Fibroblast of lung (primary cell): Measurements from ENCODE around the gene CCL13.

Experiments used
- EZH2 ChIP-seq: IDR thresholded peaks from 2 replicates; pipeline ENCODE4 v1.5.1; 2012; ENCODE audit warnings: low read length, control low read depth, mild to moderate bottlenecking; ENCODE audit errors: missing control alignments
- TF ChIP-seq, protein P1 (sequence below), 2 donors: IDR thresholded peaks in 1 of 2; conservative IDR thresholded peaks in 1 of 2; 1 replicate in 1 of 2; 2 replicates in 1 of 2; pipeline ENCODE4 v1.5.1; 2011 to 2012; ENCODE audit warnings: low read length in 2 of 2, control low read depth in 1 of 2, inconsistent platforms in 1 of 2, low read depth in 1 of 2, mild to moderate bottlenecking in 1 of 2

DNA sequence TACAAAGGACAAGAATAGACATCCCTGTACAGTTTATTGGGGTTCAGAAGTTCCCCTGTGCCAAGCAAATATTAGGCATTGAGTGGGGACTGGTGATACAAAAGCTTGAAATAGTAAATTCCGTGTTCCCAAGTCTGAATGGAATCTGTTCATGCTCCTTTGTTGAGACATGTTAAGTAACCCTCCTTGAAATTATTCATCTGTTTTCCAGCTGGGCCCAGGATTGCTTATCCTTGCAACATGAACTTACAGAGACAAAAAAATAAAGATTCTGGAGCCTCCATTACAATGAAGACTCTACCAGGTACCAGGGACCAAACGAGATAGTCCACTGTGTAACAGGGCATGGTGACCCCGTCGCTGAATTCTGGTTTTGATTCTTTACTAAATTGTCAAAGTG is 43.1 kb upstream of the CCL13 start:
- TF ChIP-seq, protein P1, sequence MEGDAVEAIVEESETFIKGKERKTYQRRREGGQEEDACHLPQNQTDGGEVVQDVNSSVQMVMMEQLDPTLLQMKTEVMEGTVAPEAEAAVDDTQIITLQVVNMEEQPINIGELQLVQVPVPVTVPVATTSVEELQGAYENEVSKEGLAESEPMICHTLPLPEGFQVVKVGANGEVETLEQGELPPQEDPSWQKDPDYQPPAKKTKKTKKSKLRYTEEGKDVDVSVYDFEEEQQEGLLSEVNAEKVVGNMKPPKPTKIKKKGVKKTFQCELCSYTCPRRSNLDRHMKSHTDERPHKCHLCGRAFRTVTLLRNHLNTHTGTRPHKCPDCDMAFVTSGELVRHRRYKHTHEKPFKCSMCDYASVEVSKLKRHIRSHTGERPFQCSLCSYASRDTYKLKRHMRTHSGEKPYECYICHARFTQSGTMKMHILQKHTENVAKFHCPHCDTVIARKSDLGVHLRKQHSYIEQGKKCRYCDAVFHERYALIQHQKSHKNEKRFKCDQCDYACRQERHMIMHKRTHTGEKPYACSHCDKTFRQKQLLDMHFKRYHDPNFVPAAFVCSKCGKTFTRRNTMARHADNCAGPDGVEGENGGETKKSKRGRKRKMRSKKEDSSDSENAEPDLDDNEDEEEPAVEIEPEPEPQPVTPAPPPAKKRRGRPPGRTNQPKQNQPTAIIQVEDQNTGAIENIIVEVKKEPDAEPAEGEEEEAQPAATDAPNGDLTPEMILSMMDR (conservative IDR thresholded peaks at IDR 0.05 in 1 of 2, IDR thresholded peaks at IDR 0.05 in 1 of 2; ENCODE audit: low read depth in 1 of 2, low read length in 2 of 2): no peak
- no peak for TF ChIP-seq EZH2
